GM19452 (cell line): ENCODE measurements around the gene CD46.
"Not testable (repeated sequence)": the region's sequence is repeated elsewhere in the genome, so short reads cannot be mapped to it uniquely, and the experiment has no call there.

Source experiments
- ATAC-seq: cut with Tn5 transposase; IDR thresholded peaks from one replicate; pipeline ENCODE4 v1.9.1; 2021; ENCODE audit not compliant: unreplicated experiment

CD46 gene

DNA sequence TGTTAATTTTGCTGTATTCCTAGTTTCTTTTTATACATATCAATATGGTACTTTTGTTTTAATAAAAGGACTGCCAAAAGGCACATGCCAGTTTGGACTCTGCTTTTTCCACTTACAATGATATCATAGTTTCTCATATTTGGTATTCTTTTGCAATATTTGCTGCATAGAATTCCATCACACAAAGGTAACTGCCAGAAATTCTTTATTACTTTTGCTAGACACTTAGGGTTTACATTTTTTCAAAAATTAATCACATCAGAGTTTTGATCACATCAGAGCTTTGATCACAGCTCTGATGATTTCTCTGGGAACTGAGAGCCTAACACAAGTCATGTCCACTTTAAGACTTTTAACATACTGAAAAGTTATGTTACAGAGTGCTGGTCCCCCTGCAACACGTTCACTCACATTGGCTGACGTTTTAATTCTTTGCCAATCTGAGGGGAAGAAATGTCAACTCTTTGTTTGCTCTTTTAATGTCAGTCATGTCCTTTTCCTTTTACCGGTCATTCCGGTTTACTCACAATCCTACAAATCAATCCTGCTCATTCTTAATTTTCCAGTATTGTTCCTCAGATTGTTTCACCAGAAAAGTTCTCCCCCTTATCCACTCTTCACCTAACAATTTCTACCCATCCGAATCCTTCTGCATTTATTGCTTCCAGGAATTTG, 1.1 kb upstream of the CD46 start:
- no peak for ATAC-seq

DNA sequence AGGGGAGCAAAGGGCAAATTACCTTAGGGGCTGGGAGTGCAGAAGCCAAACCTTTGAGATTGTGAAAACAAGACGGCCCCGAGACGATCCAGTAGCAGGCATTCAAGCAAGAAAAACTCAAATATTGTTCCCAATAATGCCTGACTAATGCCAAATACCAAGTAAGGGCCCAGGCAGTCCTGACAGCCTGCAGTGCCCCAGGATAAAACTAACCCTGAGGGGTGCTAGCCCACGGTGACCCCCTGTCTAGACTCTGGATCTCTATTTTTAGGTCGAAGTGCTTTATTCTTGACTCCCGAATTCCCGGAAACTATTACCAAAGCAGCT, 428 bp upstream of the CD46 start:
- ATAC-seq = peak; percentile 2

DNA sequence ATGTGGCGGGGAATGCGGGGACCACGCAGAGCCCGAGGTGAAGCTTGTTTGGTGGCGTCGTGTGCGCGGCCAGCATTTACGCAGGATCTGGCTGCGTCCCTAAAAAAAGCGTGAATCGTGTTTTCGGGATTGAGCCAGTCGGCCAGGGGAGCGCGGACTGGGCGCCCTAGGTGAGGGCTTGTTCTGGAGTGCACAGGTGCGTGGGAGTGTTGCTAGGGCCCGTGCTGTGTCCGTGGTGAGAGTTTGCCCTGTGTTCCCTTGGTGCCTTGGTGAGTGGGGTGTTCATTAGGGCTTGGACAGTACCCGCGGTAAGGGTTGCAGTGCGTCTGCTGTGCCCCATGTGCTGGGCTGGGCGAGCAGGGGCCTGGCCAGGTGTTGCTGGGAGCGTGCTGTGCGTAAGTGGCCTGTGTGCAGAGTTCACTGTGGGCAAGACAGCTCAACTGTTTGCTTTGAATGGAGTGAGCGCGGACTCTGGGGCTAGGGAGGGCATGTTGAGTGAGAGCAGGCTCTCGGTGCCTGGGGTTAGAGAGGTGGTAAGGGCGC, 673 bp downstream of the CD46 start:
- peak; percentile 23 for ATAC-seq

DNA sequence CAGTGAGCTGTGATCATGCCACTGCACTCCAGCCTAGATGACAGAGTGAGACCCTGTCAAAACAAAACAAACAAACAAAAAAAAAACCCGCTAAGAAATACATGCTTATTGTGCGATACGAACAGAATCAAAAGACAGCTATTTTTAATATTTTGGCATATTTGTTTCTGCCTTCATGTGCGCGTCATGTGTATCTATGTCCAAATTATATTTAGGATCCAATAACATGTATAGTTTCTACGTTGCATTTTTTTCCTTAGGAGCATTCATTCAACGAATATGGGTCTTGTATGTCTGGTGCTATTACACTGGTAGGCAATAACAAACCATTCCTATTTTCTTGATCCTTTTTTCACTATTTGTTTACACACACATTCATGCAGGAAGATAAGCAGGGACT, 1.8 kb downstream of the CD46 start:
- no peak for ATAC-seq

DNA sequence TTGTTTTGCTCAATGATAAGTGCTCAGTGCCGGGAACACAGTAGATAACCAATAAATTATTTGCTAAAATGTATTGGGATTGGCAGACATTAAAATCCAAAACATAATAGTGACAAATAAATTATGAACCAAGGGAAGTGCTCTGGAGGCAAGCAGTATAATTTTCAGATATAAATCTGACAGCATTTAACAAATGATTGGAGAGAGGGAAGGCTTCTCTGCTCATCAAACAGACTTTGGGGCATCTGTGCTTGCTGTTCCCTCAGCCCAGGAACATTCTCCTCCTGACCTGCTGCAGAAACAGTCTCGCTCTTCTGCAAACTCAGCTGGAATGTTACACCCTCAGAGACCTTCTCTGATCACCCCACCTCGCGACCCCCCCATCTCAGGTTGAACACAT, 2.2 kb downstream of the CD46 start:
- no peak for ATAC-seq

DNA sequence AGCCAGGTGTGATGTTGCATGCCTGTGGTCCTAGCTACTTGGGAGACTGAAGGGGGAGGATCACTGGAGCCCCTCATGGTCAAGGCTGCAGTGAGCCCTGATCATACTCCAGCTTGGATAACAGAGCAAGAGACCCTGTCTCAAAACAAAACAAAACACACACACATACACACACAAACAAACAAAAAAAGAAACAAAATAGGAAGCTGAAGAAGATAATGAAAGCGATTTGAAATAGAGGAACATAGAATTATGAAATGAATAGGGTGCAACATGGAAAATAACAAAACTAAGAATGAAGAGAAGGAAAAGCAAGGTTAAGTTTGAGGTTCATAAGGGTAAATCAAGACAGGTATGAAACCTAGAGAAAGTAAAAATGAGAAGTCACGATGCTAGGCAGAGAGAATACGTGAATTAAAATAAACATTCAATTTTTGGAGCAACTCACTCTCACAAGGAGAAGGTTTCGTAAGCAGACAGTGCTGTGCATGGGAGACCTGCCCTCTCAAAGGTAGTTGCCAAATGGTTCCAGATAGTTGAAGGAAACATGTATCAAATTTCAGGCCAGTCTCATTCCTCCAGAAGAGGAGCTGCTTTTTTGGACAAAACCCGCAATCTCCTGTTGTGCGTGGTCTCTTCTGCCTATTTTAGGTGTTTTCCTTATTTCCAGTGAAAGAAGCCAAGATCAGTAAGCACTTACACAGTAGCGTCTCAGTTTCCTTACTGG, 3.3 kb downstream of the CD46 start:
- ATAC-seq = no peak

DNA sequence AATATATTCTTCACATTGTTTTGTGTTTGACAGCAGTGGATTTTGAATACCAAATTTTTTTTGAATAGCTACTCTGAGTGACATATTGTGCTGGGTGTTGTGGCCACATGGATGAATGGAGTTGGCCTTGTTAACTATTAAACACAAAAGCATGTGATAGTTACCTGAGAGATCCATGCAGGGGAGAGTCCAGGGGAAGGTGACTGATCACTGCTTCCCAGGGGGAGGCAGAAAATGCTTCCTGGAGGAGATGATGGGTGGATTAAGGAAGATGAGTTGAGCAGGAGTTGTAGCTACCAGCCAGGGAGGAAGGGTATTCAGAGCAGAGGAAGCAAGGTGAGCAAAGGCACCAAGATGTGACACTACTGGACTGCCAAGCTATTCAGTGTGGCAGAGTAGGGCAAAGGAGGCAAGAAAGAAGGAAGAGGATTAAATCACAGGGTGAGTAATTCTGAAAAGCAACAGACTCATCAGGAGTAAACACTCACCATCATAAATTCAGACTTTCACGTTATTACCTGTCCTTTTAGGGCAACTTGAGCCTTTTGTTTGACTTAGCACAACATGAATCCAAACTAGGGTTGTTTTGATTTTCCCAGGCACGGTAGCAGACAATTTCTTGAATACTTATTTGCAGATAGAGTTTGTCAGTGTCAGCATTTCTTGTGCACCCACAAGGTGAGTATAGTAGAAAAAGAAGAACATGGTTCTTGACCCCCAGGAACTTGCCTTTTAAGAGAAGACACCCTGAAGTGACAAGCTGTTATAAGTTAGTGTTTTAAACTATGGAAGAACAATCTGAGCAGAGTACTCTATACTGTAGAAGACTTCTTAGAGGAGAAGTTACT, 4.2 kb downstream of the CD46 start:
- ATAC-seq = no peak

DNA sequence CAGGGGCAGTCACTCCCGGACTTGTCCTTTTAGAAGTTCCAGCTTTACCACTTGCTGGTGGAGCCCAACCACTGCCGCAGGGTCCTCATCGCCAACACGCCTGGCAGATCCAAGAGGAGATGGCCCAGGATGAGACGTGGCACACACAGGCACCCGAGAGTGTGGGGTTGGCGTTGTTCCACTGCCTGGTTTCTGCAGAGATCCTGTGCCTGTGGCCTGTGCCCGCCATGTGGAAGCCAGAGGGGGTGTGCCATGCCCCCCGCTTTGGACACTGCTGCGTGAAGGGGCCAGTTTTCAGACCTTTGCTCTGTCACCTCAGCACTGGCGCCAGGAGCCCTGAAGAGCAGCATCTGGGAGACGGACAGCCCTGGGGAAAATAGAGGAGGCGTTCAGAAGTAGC, 10.8 kb downstream of the CD46 start:
- no peak for ATAC-seq

DNA sequence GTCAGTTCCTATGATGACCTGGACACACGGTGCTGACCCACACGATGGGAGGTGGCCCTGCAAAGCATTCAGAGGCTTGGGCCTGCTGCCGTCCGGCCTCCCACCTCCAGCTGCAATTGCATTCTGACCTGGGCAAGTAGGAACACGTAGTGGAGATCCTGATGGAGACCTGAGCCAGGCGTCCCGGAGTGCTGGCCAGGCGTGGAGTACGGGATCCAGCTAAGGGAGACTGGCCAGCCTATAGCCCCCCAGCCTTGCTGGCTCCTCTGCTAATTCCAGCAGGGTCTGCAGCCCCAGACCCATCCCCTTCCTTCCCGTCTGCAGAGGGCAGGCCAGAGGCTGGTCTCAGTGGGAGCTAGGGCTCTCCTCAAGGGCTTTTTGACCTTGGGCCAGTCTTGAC, 11.2 kb downstream of the CD46 start:
- ATAC-seq = no peak

DNA sequence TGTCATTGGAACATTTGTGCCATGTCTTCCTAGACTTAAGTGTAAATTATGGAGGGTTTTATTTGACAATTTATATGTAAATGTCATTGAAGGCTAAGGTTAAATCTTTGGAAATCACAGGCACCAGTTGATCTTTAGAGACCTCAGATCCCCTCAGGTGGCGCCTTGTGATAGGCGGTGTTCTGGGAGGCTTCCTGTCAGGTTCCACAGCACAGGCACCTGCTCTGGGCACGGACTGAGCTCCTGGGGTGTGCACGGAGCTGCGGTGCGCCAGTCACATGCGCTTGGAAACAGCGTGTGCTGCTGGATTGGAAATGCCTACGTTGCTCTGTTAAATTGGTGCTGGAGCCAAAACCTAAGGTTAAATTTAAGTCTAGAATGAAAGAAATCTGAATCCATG, 12.1 kb downstream of the CD46 start:
- ATAC-seq = no peak

DNA sequence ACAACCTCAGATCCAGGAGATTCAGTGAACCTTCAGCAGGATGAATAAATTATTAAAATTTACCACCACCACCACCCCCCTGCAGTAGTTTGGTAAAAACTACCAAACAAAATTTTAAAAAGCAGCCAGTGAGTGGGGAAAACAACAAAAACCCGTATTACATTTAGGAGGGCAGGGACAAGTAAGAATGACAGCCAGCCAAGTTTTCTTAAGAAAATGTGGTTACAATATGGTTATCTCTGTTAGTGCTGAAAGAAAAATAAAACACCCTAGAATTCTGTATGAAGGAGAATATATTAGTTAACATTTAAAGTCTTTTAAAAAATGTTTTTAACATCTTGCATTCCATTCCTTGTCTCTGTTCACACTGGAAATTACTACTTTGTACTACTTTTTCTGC, 14.7 kb downstream of the CD46 start:
- no peak for ATAC-seq

DNA sequence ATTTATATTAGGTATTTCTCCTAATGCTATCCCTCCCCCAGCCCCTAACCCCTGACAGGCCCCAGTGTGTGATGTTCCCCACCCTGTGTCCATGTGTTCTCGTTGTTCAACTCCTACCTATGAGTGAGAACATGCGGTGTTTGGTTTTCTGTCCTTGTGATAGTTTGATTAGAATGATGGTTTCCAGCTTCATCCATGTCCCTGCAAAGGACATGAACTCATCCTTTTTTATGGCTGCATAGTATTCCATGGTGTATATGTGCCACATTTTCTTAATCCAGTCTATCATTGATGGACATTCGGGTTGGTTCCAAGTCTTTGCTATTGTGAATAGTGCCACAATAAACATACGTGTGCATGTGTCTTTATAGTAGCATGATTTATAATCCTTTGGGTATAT, 18.7 kb downstream of the CD46 start:
- not testable (repeated sequence) for ATAC-seq

DNA sequence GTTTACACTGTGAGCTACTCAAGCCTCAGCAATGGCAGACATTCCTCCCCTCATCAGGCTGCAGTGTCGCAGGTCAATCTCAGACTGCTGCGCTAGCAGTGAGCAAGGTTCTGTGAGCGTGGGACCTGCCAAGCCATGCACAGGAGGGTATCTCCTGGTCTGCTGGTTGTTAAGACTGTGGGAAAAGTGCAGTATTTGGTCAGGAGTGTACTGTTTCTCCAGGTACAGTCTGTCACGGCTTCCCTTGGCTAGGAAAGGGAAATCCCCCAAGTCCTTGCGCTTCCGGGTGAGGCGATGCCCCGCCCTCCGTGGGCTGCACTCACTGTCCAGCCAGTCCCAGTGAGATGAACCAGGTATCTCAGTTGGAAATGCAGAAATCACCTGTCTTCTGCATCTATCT, 24.2 kb downstream of the CD46 start:
- not testable (repeated sequence) for ATAC-seq

DNA sequence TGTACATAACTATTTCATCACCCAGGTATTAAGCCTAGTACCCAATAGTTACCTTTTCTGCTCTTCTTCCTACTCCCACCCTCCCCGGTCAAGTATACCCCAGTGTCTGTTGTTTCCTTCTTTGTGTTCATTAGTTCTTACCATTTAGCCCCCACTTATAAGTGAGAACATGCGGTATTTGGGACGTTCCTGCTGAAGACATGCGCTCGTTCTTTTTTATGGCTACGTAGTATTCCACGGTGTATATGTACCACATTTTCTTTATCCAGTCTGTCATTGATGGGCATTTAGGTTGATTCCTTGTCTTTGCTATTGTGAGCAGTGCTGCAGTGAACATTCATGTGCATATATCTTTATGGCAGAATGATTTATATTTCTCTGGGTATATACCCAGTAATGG, 25.6 kb downstream of the CD46 start:
- not testable (repeated sequence) for ATAC-seq

DNA sequence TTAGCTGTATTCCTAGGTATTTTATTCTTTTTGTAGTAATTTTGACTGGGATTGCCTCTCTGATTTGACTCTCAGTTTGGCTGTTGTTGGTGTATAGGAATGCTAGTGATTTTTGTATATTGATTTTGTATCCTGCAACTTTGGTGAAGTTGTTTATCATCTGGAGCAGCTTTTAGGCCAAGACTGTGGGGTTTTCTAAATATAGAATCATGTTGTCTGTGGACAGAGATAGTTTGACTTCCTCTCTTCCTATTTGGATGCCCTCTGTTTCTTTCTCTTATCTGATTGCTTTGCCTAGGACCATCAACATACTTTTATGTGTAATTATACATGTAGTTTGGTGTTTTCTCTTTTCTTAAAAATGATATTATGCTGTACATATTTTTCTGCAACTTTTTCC, 27.2 kb downstream of the CD46 start:
- no peak for ATAC-seq

DNA sequence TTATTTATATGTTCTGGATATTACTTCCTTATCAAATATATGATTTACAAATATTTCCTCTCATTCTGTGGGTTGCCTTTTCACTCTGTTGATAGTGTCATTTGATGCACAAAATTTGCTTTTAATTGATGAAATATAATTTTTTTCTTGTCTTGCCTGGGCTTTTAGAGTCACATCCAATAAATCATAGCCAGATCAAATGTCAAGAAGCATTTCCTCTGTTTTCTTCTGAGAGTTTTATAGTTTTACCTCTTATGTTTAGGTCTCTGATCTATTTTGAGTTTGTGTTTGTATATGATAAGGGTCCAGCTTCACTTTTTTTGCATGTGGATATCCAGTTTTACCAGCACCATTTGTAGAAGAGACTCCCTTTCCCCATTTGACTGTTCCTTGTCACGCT, 29.5 kb downstream of the CD46 start:
- ATAC-seq = no peak

DNA sequence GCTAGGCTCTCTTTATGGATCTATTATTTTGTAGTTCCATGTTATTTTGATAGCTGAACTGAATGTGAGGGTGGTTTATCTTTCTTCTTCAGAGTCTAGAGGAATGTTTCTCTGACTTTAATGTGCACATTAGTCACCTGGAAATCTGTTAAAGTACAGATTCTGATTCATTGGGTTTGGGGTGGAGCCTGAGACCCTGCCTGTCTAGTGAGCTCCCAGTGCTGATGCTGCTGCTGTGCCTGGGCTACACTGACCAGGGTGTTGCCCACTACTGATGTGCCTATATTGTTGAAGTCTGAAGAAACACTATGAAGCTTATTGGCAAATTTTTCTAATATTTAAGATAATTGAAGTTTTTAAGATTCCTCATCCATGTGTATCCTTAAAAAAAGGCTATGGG, 35.9 kb downstream of the CD46 start:
- no peak for ATAC-seq

DNA sequence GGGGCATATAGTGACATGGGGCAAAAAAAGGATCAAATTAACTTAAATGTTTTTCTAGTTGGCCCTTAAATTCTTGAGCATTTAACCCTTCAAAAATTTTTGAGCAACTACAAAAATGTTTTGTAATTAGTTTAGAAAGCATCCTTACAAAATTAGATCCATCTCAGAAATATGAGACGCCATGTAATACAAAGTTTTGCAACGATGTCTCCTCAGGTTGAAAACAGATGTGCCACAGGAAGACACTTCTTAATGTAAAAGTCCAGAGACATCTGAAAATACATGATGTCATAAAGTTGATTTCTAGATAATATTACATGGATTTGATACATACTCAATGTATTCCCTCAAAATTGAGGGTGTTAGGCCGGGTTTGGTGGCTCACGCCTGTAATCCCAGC, 37.5 kb downstream of the CD46 start:
- no peak for ATAC-seq

DNA sequence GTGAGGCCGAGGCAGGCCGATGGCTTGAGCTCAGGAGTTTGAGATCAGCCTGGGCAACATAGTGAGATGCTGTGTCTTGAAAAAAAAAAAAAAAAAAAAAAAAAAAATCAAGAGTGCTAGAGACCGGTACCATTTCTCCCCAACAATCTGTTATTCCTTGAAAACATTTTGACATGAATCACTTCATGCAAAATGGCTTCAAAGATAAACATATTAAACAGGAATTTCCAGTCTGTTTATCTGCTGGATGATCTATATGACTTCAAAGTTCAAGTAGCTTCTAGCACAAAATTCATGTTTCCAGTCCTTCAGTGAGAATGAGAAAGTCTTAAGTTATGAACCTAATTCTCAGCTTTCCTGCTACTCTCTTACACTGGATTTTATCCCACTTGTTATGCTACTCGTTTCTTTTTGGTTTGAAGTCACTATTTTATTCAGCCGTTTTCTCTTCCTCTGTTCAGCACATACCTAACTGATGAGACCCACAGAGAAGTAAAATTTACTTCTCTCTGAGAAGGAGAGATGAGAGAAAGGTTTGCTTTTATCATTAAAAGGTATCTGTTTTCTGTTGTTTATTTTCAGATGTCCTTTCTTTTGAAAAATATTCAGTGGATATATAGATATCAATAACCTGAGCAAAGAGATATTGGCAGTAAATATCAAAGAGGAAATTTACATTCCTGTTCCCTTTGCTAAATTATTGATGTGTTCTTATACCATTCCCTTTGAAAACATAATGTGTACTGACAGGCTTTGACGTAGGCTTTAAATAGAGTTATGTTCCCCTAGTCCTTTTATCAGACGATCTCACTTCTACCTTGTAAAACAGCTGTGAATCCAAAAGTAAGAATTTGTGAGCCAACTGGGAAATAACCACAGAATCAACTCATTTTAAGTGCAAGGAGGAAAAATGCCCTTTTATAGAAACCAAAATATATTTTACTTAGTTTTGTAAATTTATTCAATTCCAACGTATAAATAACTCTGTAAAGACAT, 38.2 kb downstream of the CD46 start:
- ATAC-seq = no peak

DNA sequence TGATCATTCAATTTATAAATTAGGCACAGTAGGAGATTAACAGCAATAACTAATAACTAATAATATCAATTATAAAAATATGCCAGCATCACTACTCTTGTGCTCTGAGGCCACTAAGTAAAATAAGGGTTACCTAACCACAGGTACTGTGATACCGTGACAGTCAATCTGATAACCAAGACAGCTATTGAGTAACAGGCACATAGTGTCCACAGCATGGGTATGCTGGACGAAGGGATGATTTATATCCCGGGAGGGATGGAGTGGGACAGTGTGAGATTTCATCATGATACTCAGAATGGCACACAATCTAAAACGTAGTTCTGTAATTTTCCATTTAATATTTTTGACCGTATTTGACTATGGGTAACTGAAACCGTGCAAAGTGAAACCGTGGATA, 39.4 kb downstream of the CD46 start:
- ATAC-seq = no peak

DNA sequence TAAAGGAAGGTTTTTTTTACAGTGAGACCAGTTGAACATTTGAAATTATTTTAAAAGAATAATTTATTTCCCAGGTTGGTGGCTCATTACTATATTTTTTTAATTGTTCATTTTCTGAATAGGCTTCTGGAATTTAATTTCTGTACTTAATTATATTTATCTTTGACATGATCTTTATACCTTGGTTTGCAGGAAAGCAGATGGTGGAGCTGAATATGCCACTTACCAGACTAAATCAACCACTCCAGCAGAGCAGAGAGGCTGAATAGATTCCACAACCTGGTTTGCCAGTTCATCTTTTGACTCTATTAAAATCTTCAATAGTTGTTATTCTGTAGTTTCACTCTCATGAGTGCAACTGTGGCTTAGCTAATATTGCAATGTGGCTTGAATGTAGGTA, 41.5 kb downstream of the CD46 start:
- no peak for ATAC-seq
